ENCODE measurements around the gene LMF2.

Gene LMF2

DNA sequence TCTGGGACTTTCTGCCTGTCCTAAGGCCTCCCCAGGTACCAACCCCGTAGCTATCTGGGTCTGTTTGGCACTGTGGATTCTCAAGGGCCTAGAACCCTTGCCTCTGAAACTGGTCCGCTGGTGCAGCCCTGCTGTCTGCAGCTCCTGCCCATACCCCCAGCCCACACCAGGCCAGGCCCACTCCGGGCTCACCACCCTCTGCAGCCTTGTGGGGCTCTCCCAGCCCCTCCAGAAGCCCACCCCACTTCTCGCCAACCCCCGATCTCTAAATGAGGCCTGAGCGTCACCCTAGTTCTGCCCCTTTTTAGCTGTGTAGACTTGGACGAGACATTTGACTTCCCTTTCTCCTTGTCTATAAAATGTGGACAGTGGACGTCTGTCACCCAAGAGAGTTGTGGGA, 42.9 kb upstream of the LMF2 start:
- Histone ChIP-seq H3K27me3 (ENCODE audit: control insufficient read depth, insufficient read depth, low read length) (no peaks in the 10 kb centered on the region), H3K9ac (no peak overlapping the region), H3K79me2 (no peaks in the 10 kb centered on the region)

DNA sequence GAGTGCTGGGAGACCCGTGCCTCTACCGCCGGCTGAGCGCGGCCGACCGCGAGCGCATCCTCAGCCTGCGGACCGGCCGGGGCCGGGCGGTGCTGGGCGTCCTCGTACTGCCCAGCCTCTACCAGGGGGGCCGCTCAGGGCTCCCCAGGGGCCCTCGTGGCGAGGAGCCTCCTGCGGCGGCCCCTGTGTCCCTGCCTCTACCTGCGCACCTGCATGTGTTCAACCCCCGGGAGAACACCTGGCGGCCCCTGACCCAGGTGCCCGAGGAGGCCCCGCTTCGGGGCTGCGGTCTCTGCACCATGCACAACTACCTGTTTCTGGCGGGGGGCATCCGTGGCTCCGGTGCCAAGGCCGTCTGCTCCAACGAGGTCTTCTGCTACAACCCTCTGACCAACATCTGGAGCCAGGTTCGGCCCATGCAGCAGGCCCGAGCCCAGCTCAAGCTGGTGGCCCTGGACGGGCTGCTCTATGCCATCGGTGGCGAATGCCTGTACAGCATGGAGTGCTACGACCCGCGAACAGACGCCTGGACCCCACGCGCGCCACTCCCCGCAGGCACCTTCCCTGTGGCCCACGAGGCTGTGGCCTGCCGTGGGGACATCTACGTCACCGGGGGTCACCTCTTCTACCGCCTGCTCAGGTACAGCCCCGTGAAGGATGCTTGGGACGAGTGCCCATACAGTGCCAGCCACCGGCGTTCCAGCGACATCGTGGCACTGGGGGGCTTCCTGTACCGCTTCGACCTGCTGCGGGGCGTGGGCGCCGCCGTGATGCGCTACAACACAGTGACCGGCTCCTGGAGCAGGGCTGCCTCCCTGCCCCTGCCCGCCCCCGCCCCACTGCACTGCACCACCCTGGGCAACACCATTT, 41.7 kb upstream of the LMF2 start:
- Histone ChIP-seq H3K4me1 (peaks cover 7% of the 10 kb centered on the region), H3K36me3 (ENCODE audit: control insufficient read depth, insufficient read depth, low read length) (no peaks in the 10 kb centered on the region), H3K9me3 (ENCODE audit: control insufficient read depth, low read length) (no peaks in the 10 kb centered on the region), H2AFZ (no peak overlapping the region), H3K27me3 (ENCODE audit: control insufficient read depth, insufficient read depth, low read length) (no peaks in the 10 kb centered on the region), H3K4me2 (ENCODE audit: low read length) (no peak overlapping the region), H3K4me3 (ENCODE audit: low read depth, low read length) (no peak overlapping the region), H3K9ac (no peak overlapping the region), H3K79me2 (no peaks in the 10 kb centered on the region), H3K27ac (no peak overlapping the region)
- TF ChIP-seq, protein P1, sequence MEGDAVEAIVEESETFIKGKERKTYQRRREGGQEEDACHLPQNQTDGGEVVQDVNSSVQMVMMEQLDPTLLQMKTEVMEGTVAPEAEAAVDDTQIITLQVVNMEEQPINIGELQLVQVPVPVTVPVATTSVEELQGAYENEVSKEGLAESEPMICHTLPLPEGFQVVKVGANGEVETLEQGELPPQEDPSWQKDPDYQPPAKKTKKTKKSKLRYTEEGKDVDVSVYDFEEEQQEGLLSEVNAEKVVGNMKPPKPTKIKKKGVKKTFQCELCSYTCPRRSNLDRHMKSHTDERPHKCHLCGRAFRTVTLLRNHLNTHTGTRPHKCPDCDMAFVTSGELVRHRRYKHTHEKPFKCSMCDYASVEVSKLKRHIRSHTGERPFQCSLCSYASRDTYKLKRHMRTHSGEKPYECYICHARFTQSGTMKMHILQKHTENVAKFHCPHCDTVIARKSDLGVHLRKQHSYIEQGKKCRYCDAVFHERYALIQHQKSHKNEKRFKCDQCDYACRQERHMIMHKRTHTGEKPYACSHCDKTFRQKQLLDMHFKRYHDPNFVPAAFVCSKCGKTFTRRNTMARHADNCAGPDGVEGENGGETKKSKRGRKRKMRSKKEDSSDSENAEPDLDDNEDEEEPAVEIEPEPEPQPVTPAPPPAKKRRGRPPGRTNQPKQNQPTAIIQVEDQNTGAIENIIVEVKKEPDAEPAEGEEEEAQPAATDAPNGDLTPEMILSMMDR (IDR thresholded peaks at IDR 0.05): no peak

More for the DNA sequence above, 42.9 kb upstream of the LMF2 start:
- Histone ChIP-seq H3K9me3 (ENCODE audit: control insufficient read depth, low read length) (no peaks in the 10 kb centered on the region), H3K4me3 (ENCODE audit: low read depth, low read length) (no peak overlapping the region), H3K36me3 (ENCODE audit: control insufficient read depth, insufficient read depth, low read length) (no peaks in the 10 kb centered on the region), H3K4me1 (peaks cover 4% of the 10 kb centered on the region), H3K27ac (no peak overlapping the region), H3K4me2 (ENCODE audit: low read length) (no peak overlapping the region), H2AFZ (no peak overlapping the region)
- TF ChIP-seq, protein P1 (IDR thresholded peaks at IDR 0.05): no peak

GRCh38 chr22:50548040-50548920, 40.8 kb upstream of the LMF2 start:
- H2AFZ ChIP-seq: no peak overlapping the region
- no peaks in the 10 kb centered on the region for H3K79me2 ChIP-seq
- H3K4me3 ChIP-seq (ENCODE audit: low read depth, low read length): no peak overlapping the region
- no peak overlapping the region for H3K27ac ChIP-seq
- H3K9ac ChIP-seq: no peak overlapping the region
- no peaks in the 10 kb centered on the region for H3K27me3 ChIP-seq (ENCODE audit: control insufficient read depth, insufficient read depth, low read length)
- TF ChIP-seq, protein P1 (IDR thresholded peaks at IDR 0.05): no peak
- H3K9me3 ChIP-seq (ENCODE audit: control insufficient read depth, low read length): no peaks in the 10 kb centered on the region
- no peaks in the 10 kb centered on the region for H3K36me3 ChIP-seq (ENCODE audit: control insufficient read depth, insufficient read depth, low read length)
- H3K4me2 ChIP-seq (ENCODE audit: low read length): no peak overlapping the region
- peaks cover 7% of the 10 kb centered on the region for H3K4me1 ChIP-seq

- Histone ChIP-seq H3K9ac (no peak overlapping the region), H3K4me3 (ENCODE audit: low read depth, low read length) (peak overlapping the region; percentile 19), H3K27ac (no peak overlapping the region), H2AFZ (no peak overlapping the region), H3K36me3 (ENCODE audit: control insufficient read depth, insufficient read depth, low read length) (no peaks in the 10 kb centered on the region), H3K27me3 (ENCODE audit: control insufficient read depth, insufficient read depth, low read length) (no peaks in the 10 kb centered on the region), H3K79me2 (no peaks in the 10 kb centered on the region), H3K4me1 (peaks cover 7% of the 10 kb centered on the region), H3K4me2 (ENCODE audit: low read length) (peak overlapping the region; percentile 56), H3K9me3 (ENCODE audit: control insufficient read depth, low read length) (no peaks in the 10 kb centered on the region)
- TF ChIP-seq, protein P1 (IDR thresholded peaks at IDR 0.05): no peak
Observed at GRCh38 chr22:50547263-50547985, 39.9 kb upstream of the LMF2 start.

Measured in parathyroid adenoma (tissue), 2 donors.